Measurements from ENCODE around the gene EMC1.
"Not testable (repeated sequence)": the region's sequence is repeated elsewhere in the genome, so short reads cannot be mapped to it uniquely, and the experiment has no call there.

Gene EMC1

DNA sequence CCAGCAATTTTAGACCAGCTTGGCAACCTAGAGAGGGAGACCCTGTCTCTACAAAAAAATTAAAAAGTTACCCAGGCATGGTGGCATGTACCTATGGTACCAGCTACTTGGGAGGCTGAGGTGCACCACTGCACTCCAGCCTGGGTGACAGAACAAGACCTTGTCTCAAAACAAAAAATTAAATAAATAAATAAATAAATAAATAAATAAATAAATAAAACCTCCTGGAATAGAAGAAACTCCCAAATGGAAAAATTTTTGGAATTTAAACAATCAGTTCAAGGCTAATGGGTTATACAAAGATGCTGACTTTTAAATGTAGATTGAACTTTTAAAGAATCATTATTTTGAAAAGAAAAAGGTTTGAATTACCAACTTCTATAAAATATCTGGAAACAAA is 63.5 kb downstream of the EMC1 start:
- DNase-seq = no peak

DNA sequence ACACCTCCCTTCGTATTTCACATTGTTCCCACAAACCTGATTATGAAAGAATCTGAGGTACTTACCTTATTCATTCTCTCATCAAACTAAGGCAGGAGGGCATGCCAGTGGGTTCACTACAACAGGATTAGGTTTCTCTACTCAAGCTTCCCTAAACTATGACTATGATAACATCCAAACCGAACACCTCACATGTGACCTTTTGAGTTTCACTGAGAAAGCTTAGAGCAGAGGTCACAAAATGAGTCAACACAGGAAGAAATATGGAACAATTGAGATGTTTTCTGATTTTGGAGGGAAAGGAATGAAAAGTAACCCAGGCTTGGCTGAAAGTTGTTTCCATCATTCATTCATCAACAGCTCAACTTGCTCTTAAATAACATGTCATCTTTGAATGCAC is 65.3 kb downstream of the EMC1 start:
- no peak for DNase-seq

DNA sequence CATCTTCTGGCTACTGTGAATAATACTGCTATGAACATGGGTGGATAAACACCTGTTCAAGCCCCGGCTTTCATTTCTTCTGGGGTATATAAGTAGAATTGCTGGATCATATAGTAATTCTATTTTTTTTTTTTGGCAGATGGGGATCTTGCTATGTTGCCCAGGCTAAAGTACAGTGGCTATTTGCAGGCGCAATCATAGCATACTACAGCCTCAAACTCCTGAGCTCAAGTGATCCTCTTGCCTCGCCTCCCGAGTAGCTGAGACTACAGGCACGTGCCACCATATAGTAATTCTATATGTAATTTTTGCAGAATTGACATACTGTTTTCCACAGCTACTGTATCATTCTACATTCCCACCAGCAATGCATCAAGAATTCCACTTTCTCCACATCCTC is 69.1 kb downstream of the EMC1 start:
- DNase-seq = no peak

- DNase-seq = not testable (repeated sequence)
These were observed 71.1 kb downstream of the EMC1 start for GRCh38 chr1:19180265-19180657.

DNA sequence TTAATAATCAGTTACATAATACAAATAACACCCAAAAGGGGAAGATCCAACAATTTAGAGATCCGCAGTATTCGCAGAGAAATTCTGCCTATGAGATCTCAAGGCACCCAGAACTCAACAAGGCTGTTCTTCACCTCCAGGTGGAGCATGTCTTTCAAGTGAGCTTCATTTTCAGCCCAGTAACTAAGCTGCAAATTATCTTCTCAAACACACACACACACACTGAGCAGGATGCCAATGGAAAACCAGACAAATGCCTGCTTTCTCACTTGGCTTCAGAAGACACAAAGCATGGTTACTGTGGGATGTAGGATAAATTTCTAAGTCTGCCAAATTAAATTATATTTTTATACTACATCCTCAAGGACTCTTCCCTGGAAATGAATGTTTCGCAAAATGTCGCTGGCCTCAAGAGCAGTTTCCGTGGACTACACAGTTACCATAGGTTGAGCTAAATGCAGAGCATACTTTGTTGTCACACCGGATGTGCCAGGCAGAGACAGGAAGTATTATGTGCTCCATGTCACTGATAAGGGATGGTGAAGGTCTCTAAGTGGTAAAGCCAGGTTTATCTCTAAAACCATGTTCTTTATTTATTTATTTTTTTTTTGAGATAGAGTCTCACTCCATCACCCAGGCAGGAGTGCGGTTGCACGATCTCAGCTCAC is 71.6 kb downstream of the EMC1 start:
- no peak for DNase-seq

DNA sequence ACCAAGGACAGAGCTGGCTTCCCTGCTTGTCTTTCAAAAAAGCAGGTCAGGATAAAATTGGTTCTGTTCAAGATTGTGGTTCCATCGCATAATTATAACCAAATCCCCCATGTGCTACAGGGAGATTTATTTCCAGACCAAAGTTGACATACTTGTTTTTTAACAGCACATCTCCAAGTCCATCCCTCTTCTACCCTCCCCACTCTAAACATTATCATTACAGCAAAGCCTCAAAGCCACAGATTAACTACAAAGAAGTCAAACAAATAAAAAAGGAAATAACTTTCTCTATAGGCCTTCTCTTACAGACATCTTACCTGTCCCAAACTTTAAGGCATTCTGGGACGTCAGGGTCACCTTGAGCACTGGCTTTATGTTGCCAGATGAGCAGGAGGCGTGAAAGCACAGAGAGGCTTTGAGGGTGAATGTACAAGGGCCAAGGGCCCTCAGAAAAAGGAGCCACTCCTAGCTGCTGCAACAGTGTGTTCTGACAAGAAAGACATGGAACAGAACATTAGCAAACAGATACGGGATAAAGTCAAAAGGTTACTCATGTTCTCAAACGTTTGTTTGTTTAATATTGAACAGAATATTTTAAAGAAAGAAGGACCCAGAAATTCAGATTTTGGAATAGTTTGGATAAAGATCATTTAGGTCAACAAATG is 72.5 kb downstream of the EMC1 start:
- no peak for DNase-seq

- DNase-seq = no peak
These were observed 73.5 kb downstream of the EMC1 start for GRCh38 chr1:19177811-19178210.

DNA sequence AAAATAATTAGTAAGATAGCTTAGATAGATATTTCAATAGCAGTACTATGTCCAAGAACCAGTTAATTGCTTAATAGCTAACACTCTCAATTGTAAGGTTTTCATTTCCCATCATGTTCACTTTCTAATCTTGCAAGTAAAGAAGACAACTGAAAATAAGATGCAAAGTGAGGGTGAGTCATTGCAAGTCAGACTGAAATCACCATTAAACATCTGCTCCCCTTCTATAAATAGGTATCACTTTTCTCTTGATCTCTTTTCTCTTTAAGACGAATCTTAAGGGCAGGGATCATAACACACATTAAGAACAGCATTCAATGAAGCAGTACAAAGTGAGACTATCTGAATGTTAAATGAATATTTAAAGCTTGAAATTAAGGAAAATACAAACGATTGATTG is 81.7 kb downstream of the EMC1 start:
- no peak for DNase-seq

DNA sequence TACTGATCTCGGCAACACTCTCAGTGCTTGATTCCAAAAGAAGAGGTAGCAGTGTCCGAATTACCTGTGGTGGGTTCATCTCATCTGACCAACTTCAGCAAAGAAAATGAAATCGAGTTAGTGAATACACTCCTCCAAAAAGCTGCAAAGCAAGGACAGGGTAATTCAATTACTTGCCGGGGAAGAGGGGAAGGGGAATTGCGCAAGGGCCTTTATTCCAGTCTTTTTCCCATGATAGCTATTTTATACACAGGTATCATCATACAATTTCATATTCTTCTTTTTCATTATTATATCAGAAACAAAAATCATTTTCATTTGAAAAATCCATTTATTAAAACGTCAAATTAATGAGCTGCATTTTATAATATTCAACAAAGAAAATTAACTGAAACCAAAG is 84.2 kb downstream of the EMC1 start:
- no peak for DNase-seq

DNA sequence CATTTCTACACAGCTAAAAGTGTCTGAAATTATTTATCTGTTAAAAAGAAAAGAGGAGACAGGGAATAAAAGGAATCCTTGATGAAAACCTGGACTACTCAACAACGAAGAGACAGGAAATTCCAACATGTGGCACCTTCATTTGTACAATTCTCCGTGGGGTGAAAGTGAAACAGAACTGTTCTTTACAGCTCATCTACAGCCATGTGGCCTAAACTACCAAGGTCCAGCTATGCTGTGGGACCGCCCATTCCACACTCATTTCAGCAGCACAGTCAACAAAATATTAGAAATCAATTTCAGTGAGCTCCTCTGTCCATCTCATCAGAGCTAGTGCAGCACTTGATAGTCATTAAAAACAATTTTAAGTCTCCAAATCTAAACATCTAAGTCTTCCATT is 85.3 kb downstream of the EMC1 start:
- DNase-seq = no peak

Data from T-helper 9 cell (primary cell).